Keratinocyte (primary cell): Measurements from ENCODE around the gene KCNMA1.

Source experiments
- EZH2 ChIP-seq: IDR thresholded peaks from one replicate; pipeline ENCODE4 v1.6.1; 2012; ENCODE audit warnings: inconsistent platforms, mild to moderate bottlenecking, low read length, moderate library complexity
- TF ChIP-seq, protein P1 (sequence below), 3 experiments: IDR thresholded peaks in 1 of 3; conservative IDR thresholded peaks in 1 of 3; optimal IDR thresholded peaks in 1 of 3; 2 replicates in 2 of 3; 3 replicates in 1 of 3; pipeline versions ENCODE3 to v1.5.1; 2011; ENCODE audit warnings: low read length in 3 of 3, mild to moderate bottlenecking in 3 of 3, moderate library complexity in 2 of 3, control low read depth in 1 of 3, inconsistent platforms in 1 of 3; ENCODE audit not compliant: insufficient read depth in 2 of 3; ENCODE audit errors: extremely low read depth in 1 of 3

DNA sequence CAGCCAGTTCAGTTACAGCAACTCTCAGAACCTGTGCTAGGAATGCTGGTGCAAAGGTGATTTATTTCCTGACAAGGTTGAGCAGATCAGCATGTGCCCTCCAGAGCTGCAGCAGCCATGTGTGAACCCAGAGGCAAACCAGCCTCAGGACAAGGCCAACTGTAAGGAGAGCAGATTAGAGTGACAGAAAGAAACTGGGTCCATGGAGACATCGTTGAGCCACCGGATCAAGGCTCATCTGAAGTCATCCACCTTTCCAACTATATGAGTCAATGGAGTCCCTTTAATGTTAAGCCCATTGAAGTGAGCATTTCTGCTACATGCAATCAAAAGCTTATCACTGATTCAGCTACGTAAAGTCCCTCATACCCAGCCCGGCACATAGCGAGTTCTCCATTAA, 26.4 kb downstream of the KCNMA1 start:
- TF ChIP-seq, protein P1, sequence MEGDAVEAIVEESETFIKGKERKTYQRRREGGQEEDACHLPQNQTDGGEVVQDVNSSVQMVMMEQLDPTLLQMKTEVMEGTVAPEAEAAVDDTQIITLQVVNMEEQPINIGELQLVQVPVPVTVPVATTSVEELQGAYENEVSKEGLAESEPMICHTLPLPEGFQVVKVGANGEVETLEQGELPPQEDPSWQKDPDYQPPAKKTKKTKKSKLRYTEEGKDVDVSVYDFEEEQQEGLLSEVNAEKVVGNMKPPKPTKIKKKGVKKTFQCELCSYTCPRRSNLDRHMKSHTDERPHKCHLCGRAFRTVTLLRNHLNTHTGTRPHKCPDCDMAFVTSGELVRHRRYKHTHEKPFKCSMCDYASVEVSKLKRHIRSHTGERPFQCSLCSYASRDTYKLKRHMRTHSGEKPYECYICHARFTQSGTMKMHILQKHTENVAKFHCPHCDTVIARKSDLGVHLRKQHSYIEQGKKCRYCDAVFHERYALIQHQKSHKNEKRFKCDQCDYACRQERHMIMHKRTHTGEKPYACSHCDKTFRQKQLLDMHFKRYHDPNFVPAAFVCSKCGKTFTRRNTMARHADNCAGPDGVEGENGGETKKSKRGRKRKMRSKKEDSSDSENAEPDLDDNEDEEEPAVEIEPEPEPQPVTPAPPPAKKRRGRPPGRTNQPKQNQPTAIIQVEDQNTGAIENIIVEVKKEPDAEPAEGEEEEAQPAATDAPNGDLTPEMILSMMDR (optimal IDR thresholded peaks at IDR 0.05 in 1 of 3, IDR thresholded peaks at IDR 0.05 in 1 of 3, conservative IDR thresholded peaks at IDR 0.05 in 1 of 3; ENCODE audit: extremely low read depth in 1 of 3, insufficient read depth in 2 of 3, low read length in 3 of 3) = no peak
- TF ChIP-seq EZH2 = no peak
